ENCODE data around the gene LGR5.

Gene LGR5

GRCh38 chr12:71440345-71440762 is 756 bp downstream of the LGR5 start:
- no peak for DNase-seq

GRCh38 chr12:71440763-71441748 is 1.5 kb downstream of the LGR5 start:
- no peak for DNase-seq

GRCh38 chr12:71441836-71442566 is 2.4 kb downstream of the LGR5 start:
- DNase-seq, result no peak

- DNase-seq, result no peak
Measured at GRCh38 chr12:71442567-71442931, 3.0 kb downstream of the LGR5 start.

- no peak for DNase-seq
Measured at GRCh38 chr12:71445071-71445470, 5.5 kb downstream of the LGR5 start.

- DNase-seq, result no peak
Measured at GRCh38 chr12:71447691-71448132, 8.1 kb downstream of the LGR5 start.

GRCh38 chr12:71448150-71448581 is 8.6 kb downstream of the LGR5 start:
- DNase-seq, result no peak

- no peak for DNase-seq
Measured at GRCh38 chr12:71449373-71450070, 9.9 kb downstream of the LGR5 start.

GRCh38 chr12:71452006-71452405 is 12.4 kb downstream of the LGR5 start:
- no peak for DNase-seq

- peak; percentile 42 for DNase-seq
Measured at GRCh38 chr12:71455028-71455737, 15.6 kb downstream of the LGR5 start.

GRCh38 chr12:71456316-71456715 is 16.7 kb downstream of the LGR5 start:
- DNase-seq, result peak; percentile 37

GRCh38 chr12:71456990-71457389 is 17.4 kb downstream of the LGR5 start:
- DNase-seq, result no peak

GRCh38 chr12:71460318-71460717 is 20.7 kb downstream of the LGR5 start:
- DNase-seq, result no peak

- DNase-seq, result no peak
Measured at GRCh38 chr12:71460850-71461609, 21.4 kb downstream of the LGR5 start.

GRCh38 chr12:71461787-71462328 is 22.3 kb downstream of the LGR5 start:
- DNase-seq, result no peak

- DNase-seq, result peak; percentile 59
Measured at GRCh38 chr12:71465796-71466195, 26.2 kb downstream of the LGR5 start.

GRCh38 chr12:71469258-71469750 is 29.7 kb downstream of the LGR5 start:
- no peak for DNase-seq

GRCh38 chr12:71472441-71472911 is 32.9 kb downstream of the LGR5 start:
- no peak for DNase-seq

GRCh38 chr12:71474791-71475190 is 35.2 kb downstream of the LGR5 start:
- no peak for DNase-seq

GRCh38 chr12:71475280-71475679 is 35.7 kb downstream of the LGR5 start:
- no peak for DNase-seq

GRCh38 chr12:71476513-71476912 is 36.9 kb downstream of the LGR5 start:
- no peak for DNase-seq
